SK-N-SH treated with all-trans-retinoic acid at 6 μM for 48 hours (cell line): ENCODE data around the gene GEN1.

Experiments
- CSDC2 ChIP-seq: fragments of 250-450 bp; sonication (Bioruptor Pico); IDR thresholded peaks from 2 replicates; pipeline ENCODE4 v1.5.0; 2020; ENCODE audit warnings: mild to moderate bottlenecking, moderate library complexity
- ISL1 ChIP-seq: fragments of 250-450 bp; sonication (Bioruptor Pico); IDR thresholded peaks from 2 replicates; pipeline ENCODE4 v2.1.2; 2022; ENCODE audit warnings: mild to moderate bottlenecking, moderate library complexity
- OSR1 ChIP-seq: fragments of 250-450 bp; sonication (Bioruptor Pico); IDR thresholded peaks from 2 replicates; pipeline ENCODE4 v1.8.0; 2022; ENCODE audit warnings: moderate library complexity, mild to moderate bottlenecking, inconsistent platforms
- PPARA ChIP-seq: fragments of 250-450 bp; sonication (Bioruptor Pico); IDR thresholded peaks from 2 replicates; pipeline ENCODE4 v1.5.0; 2020; ENCODE audit warnings: mild to moderate bottlenecking, borderline replicate concordance
- SNAI2 ChIP-seq: fragments of 250-450 bp; sonication (Bioruptor Pico); IDR thresholded peaks from 2 replicates; pipeline ENCODE4 v1.5.0; 2020; ENCODE audit warnings: mild to moderate bottlenecking, moderate library complexity
- TOX ChIP-seq: fragments of 250-450 bp; sonication (Bioruptor Pico); IDR thresholded peaks from 2 replicates; pipeline ENCODE4 v1.8.0; 2021; ENCODE audit warnings: mild to moderate bottlenecking, moderate library complexity, borderline replicate concordance
- ZFP3 ChIP-seq: fragments of 250-450 bp; sonication (Bioruptor Pico); IDR thresholded peaks from 2 replicates; pipeline ENCODE4 v1.5.0; 2020; ENCODE audit warnings: mild to moderate bottlenecking, moderate library complexity
- TF ChIP-seq, protein P1 (sequence below): fragments of 250-450 bp; sonication (Bioruptor Pico); IDR thresholded peaks from 2 replicates; pipeline ENCODE4 v1.8.0; 2020; ENCODE audit warnings: mild to moderate bottlenecking, moderate library complexity, borderline replicate concordance
- TF ChIP-seq, protein P2 (sequence below): fragments of 250-450 bp; sonication (Bioruptor Pico); IDR thresholded peaks from 2 replicates; pipeline ENCODE4 v1.5.1; 2020; ENCODE audit warnings: low read depth, mild to moderate bottlenecking, moderate library complexity

- TF ChIP-seq SNAI2 (CRISPR knock-in tag) (no peak), PPARA (CRISPR knock-in tag) (no peak), TOX (no peak), OSR1 (no peak), ZFP3 (CRISPR knock-in tag) (no peak), ISL1 (no peak), CSDC2 (no peak)
- TF ChIP-seq, protein P1, sequence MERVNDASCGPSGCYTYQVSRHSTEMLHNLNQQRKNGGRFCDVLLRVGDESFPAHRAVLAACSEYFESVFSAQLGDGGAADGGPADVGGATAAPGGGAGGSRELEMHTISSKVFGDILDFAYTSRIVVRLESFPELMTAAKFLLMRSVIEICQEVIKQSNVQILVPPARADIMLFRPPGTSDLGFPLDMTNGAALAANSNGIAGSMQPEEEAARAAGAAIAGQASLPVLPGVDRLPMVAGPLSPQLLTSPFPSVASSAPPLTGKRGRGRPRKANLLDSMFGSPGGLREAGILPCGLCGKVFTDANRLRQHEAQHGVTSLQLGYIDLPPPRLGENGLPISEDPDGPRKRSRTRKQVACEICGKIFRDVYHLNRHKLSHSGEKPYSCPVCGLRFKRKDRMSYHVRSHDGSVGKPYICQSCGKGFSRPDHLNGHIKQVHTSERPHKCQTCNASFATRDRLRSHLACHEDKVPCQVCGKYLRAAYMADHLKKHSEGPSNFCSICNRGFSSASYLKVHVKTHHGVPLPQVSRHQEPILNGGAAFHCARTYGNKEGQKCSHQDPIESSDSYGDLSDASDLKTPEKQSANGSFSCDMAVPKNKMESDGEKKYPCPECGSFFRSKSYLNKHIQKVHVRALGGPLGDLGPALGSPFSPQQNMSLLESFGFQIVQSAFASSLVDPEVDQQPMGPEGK (CRISPR knock-in tag) = no peak
- TF ChIP-seq, protein P2, sequence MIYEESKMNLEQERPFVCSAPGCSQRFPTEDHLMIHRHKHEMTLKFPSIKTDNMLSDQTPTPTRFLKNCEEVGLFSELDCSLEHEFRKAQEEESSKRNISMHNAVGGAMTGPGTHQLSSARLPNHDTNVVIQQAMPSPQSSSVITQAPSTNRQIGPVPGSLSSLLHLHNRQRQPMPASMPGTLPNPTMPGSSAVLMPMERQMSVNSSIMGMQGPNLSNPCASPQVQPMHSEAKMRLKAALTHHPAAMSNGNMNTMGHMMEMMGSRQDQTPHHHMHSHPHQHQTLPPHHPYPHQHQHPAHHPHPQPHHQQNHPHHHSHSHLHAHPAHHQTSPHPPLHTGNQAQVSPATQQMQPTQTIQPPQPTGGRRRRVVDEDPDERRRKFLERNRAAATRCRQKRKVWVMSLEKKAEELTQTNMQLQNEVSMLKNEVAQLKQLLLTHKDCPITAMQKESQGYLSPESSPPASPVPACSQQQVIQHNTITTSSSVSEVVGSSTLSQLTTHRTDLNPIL (CRISPR knock-in tag) = no peak
Measured at GRCh38 chr2:17718689-17719088, 35.2 kb upstream of the GEN1 start.
